B cell (primary cell): ENCODE measurements around the gene MLLT3. TPM values are rescaled to one million over a fixed set of nuclear protein-coding genes. Genes with fewer than 3 reads are reported as not detected.
"Not testable (repeated sequence)": the region's sequence is repeated elsewhere in the genome, so short reads cannot be mapped to it uniquely, and the experiment has no call there.

Experiments used
- ATAC-seq: fragments of 200-7000 bp; cut with Tn5 transposase; one replicate; pipeline ENCODE4 v1.10.0; 2021; ENCODE audit warnings: low read depth, mild to moderate bottlenecking, moderate number of reproducible peaks, moderate library complexity
- CTCF ChIA-PET: fragments of 350-600 bp; sonication (Branson Sonifier 250); formaldehyde crosslinking; loops from one replicate; lab custom pipeline; 2021; ENCODE audit warnings: antibody characterized with exemption, inconsistent platforms; lab: Charles Lee
- POLR2A ChIA-PET: fragments of 350-600 bp; sonication (Branson Sonifier 250); formaldehyde crosslinking; loops from one replicate; lab custom pipeline; 2021; ENCODE audit warnings: antibody characterized with exemption; lab: Charles Lee
- DNase-seq: peaks from one replicate; pipeline ENCODE4 v3.0.0; 2013
- H2AFZ ChIP-seq: 2 replicates; pipeline ENCODE4 v1.6.1; 2012; ENCODE audit warnings: mild to moderate bottlenecking, low read depth, low read length; ENCODE audit not compliant: insufficient read depth, poor library complexity, severe bottlenecking
- H3K27ac ChIP-seq, 2 donors: 1 replicate in 1 of 2; 2 replicates in 1 of 2; pipeline ENCODE4 v1.5.1; 2012 to 2013; ENCODE audit warnings: low read length in 2 of 2, mild to moderate bottlenecking in 2 of 2, moderate library complexity in 1 of 2
- H3K27me3 ChIP-seq, 4 experiments: fragments of 200-600 bp in 1 of 4; sonication (generic) in 1 of 4; replicated peaks in 1 of 4; 1 replicate in 2 of 4; 2 replicates in 2 of 4; pipeline versions ENCODE4 v1.6.1 to v1.7.0; 2013 to 2016; ENCODE audit warnings: low read length in 3 of 4, mild to moderate bottlenecking in 2 of 4, mixed read lengths in 1 of 4, moderate library complexity in 1 of 4; ENCODE audit not compliant: insufficient read depth in 4 of 4, control insufficient read depth in 3 of 4; ENCODE audit errors: control extremely low read depth in 1 of 4
- H3K36me3 ChIP-seq, 2 experiments: replicated peaks in 1 of 2; 1 replicate in 1 of 2; 2 replicates in 1 of 2; pipeline versions ENCODE4 v1.6.1 to v1.7.1; 2013; ENCODE audit warnings: low read length in 1 of 2; ENCODE audit not compliant: insufficient read depth in 2 of 2, control insufficient read depth in 1 of 2; ENCODE audit errors: control extremely low read depth in 1 of 2, extremely low read depth in 1 of 2
- H3K4me1 ChIP-seq, 2 donors: fragments of 200-600 bp in 1 of 2; sonication (generic) in 1 of 2; 1 replicate in 1 of 2; 2 replicates in 1 of 2; pipeline versions ENCODE4 v1.5.1 to v1.6.1; 2013 to 2017; ENCODE audit warnings: low read length in 2 of 2; ENCODE audit not compliant: control insufficient read depth in 2 of 2, insufficient read depth in 2 of 2
- H3K4me2 ChIP-seq: replicated peaks from 2 replicates; pipeline ENCODE3; 2012; ENCODE audit warnings: mild to moderate bottlenecking, low read depth, low read length; ENCODE audit not compliant: poor library complexity, severe bottlenecking
- H3K4me3 ChIP-seq, 5 experiments: fragments of 200-600 bp in 1 of 5; sonication (generic) in 1 of 5; 1 replicate in 3 of 5; 2 replicates in 2 of 5; pipeline versions ENCODE4 v1.5.1 to v1.7.0; 2011 to 2016; ENCODE audit warnings: low read length in 4 of 5, mild to moderate bottlenecking in 4 of 5, low read depth in 2 of 5, control low read depth in 1 of 5, moderate library complexity in 1 of 5; ENCODE audit not compliant: insufficient read depth in 1 of 5; ENCODE audit errors: control extremely low read depth in 1 of 5, extremely low read depth in 1 of 5
- H3K79me2 ChIP-seq: fragments of 200-600 bp; sonication (generic); one replicate; pipeline ENCODE4 v1.6.0; 2016; ENCODE audit warnings: low read length; ENCODE audit not compliant: control insufficient read depth, insufficient read depth
- H3K9ac ChIP-seq: fragments of 200-600 bp; sonication (generic); 2 replicates; pipeline ENCODE4 v1.6.1; 2017; ENCODE audit warnings: mild to moderate bottlenecking, low read length, moderate library complexity
- H3K9me3 ChIP-seq, 3 donors: one replicate each; pipeline versions ENCODE4 v1.6.1 to v1.7.1; 2013; ENCODE audit warnings: low read length in 2 of 3; ENCODE audit not compliant: control insufficient read depth in 2 of 3, insufficient read depth in 1 of 3; ENCODE audit errors: control extremely low read depth in 1 of 3
- H4K20me1 ChIP-seq: 2 replicates; pipeline ENCODE4 v1.6.0; 2012; ENCODE audit warnings: mild to moderate bottlenecking, low read length; ENCODE audit not compliant: insufficient read depth, control insufficient read depth, poor library complexity, severe bottlenecking
- H3K27ac Mint-ChIP-seq: one replicate; pipeline ENCODE4 v1.8.0; 2021; ENCODE audit warnings: mixed read lengths
- H3K27me3 Mint-ChIP-seq: one replicate; pipeline ENCODE4 v1.8.0; 2021; ENCODE audit warnings: mixed read lengths
- H3K4me1 Mint-ChIP-seq: one replicate; pipeline ENCODE4 v1.8.0; 2021; ENCODE audit warnings: mixed read lengths
- H3K4me3 Mint-ChIP-seq: one replicate; pipeline ENCODE4 v1.8.0; 2021; ENCODE audit warnings: mixed read lengths
- H3K9me3 Mint-ChIP-seq: one replicate; pipeline ENCODE4 v1.8.0; 2022; ENCODE audit warnings: mixed read lengths; ENCODE audit not compliant: insufficient read depth
- EZH2 ChIP-seq: IDR thresholded peaks from 2 replicates; pipeline ENCODE4 v1.6.1; 2012; ENCODE audit warnings: borderline replicate concordance, low read depth, mild to moderate bottlenecking, moderate library complexity, low read length; ENCODE audit not compliant: insufficient read depth, poor library complexity, severe bottlenecking
- WGBS: methylation state at CpG from one replicate; pipeline ENCODE4 v1.1.5; 2013; ENCODE audit warnings: missing lambda C conversion rate; ENCODE audit not compliant: insufficient coverage; 5-methylcytosine and 5-hydroxymethylcytosine counted together
- intact Hi-C: fragments of 100-400 bp; cut with micrococcal nuclease; formaldehyde crosslinking; loops from one replicate; pipeline ENCODE4 v1.10.0; 2022
- polyA plus RNA-seq: library from polyadenylated mRNA; depleted of rRNA; stranded (reverse); fragments of >200 nt; gene quantifications from 2 replicates; pipeline ENCODE4 v1.2.3, GENCODE V29; 2012
- total RNA-seq, 2 donors: library from RNA; stranded (reverse); fragments of 120-200 nt in 1 of 2; gene quantifications; 1 replicate in 1 of 2; 2 replicates in 1 of 2; pipeline versions ENCODE4 v1.2.3 to v1.2.4, GENCODE V29; 2013 to 2022
- TF ChIP-seq, protein P1 (sequence below): fragments of 200-600 bp; IDR thresholded peaks from one replicate; pipeline ENCODE4 v1.8.0; 2022; ENCODE audit warnings: antibody characterized with exemption, mild to moderate bottlenecking

MLLT3 gene
- total and polyA plus RNA-seq, 2 donors (not counting 1 experiment from before 2014, with no cell fraction given): 3.4 to 3.6 TPM

DNA sequence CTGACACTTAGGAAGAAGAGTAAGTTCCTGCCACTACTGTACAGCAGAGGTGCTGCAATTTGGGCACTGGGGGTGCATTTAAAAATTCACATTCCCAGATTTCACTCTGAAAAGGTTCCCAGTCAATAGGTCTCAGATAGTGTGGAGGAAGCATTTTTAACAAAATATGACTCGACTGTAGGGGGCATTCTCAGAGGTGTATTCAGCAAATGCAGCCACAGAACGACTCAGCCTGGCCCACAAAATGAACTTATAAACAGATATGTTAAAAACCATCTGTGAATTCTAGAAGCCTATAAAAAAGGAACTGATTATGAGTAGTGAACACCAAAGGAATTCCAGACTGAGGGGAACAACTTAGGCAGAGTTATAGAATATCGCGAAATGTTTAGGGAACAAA lies 31.1 kb downstream of the MLLT3 start:
- Histone ChIP-seq H4K20me1 (no peaks in the 10 kb centered on the region), H3K9ac (no peak overlapping the region), H3K27ac (no peak overlapping the region), H3K79me2 (no peaks in the 10 kb centered on the region), H3K4me3 (no peak overlapping the region), H3K4me1 (no peaks in the 10 kb centered on the region), H3K36me3 (no peaks in the 10 kb centered on the region), H3K9me3 (peaks cover 0 to 4% (median 0%) of the 10 kb centered on the region in 3 donors), H3K4me2 (no peak overlapping the region), H2AFZ (no peak overlapping the region), H3K27me3 (no peaks in the 10 kb centered on the region)
- no peak overlapping the region for H3K4me3 Mint-ChIP-seq
- WGBS: no CpG with 5 or more reads among the region's 4 CpGs
- no peak overlapping the region for H3K27ac Mint-ChIP-seq
- no peaks in the 10 kb centered on the region for H3K4me1 Mint-ChIP-seq
- DNase-seq (no peak), ATAC-seq (no peak)
- ChIA-PET CTCF (no interaction called here), POLR2A (no interaction called here)
- intact Hi-C loops: no loop called here
- TF ChIP-seq, protein P1, sequence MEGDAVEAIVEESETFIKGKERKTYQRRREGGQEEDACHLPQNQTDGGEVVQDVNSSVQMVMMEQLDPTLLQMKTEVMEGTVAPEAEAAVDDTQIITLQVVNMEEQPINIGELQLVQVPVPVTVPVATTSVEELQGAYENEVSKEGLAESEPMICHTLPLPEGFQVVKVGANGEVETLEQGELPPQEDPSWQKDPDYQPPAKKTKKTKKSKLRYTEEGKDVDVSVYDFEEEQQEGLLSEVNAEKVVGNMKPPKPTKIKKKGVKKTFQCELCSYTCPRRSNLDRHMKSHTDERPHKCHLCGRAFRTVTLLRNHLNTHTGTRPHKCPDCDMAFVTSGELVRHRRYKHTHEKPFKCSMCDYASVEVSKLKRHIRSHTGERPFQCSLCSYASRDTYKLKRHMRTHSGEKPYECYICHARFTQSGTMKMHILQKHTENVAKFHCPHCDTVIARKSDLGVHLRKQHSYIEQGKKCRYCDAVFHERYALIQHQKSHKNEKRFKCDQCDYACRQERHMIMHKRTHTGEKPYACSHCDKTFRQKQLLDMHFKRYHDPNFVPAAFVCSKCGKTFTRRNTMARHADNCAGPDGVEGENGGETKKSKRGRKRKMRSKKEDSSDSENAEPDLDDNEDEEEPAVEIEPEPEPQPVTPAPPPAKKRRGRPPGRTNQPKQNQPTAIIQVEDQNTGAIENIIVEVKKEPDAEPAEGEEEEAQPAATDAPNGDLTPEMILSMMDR: no peak
- no peak for TF ChIP-seq EZH2
- H3K9me3 Mint-ChIP-seq: no peaks in the 10 kb centered on the region
- H3K27me3 Mint-ChIP-seq: no peaks in the 10 kb centered on the region

DNA sequence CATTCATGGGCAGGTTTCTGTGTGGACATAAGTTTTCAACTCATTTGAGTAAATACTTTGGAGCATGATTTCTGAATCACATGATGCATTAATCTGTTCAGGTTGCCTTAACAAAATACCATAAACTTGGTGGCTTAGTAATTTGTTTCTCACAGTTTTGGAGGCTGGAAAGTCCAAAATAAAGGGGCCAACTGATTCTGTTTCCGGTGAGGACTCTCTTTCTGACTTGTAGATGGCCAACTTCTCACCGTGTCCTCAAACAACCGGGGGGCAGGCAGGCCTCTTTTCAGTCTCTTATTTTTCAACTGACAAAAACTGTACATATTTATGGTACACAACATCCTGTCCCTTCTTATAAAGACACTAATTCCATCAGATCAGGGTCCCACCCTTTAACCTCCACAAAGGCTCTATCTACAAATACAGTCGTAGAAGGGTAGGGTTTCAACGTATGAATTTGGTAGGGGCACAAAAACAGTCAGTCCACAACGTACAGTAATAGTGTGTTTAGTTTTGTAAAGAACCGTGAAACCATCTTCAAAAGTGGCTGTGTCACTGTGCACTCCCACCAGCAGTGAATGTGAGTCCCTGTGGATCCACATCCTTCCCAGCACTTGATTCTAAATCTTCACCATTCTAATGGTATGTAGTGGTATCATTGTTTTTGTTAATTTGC lies 37.2 kb downstream of the MLLT3 start:
- no peaks in the 10 kb centered on the region for H3K79me2 ChIP-seq
- DNase-seq (no peak), ATAC-seq (no peak)
- no peaks in the 10 kb centered on the region for H3K27me3 ChIP-seq
- H3K9me3 ChIP-seq: peaks cover 0 to 4% (median 0%) of the 10 kb centered on the region in 3 donors
- H3K9ac ChIP-seq: no peak overlapping the region
- H3K4me3 Mint-ChIP-seq: no peak overlapping the region
- intact Hi-C loops: no loop called here
- no peak overlapping the region for H3K4me2 ChIP-seq
- H3K4me1 Mint-ChIP-seq: no peaks in the 10 kb centered on the region
- CTCF ChIA-PET: no interaction called here
- no peaks in the 10 kb centered on the region for H3K4me1 ChIP-seq
- POLR2A ChIA-PET: no interaction called here
- H3K27me3 Mint-ChIP-seq: no peaks in the 10 kb centered on the region
- whole genome bisulfite sequencing: 71% methylated on average over 4 of the region's 7 CpGs
- H3K27ac Mint-ChIP-seq: no peak overlapping the region
- H2AFZ ChIP-seq: no peak overlapping the region
- no peaks in the 10 kb centered on the region for H3K36me3 ChIP-seq
- H3K4me3 ChIP-seq: no peak overlapping the region
- no peak for TF ChIP-seq EZH2
- TF ChIP-seq, protein P1: no peak
- no peaks in the 10 kb centered on the region for H4K20me1 ChIP-seq
- no peaks in the 10 kb centered on the region for H3K9me3 Mint-ChIP-seq
- H3K27ac ChIP-seq: no peak overlapping the region

DNA sequence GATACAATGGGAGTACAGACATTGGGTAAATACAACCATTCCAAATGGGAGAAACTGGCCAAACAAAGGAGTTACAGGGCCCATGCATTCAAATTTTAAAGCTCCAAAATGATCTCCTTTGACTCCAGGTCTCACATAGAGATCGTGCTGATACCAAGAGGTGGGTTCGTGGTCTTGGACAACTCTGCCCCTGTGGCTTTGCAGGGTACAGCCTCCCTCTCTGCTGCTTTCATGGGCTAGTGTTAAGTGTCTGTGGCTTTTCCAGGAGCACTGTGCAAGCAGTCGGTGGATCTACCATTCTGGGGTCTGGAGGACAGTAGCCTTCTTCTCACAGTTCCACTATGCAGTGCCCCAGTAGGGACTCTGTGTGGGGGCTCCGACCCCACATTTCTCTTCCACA lies 39.2 kb downstream of the MLLT3 start:
- H3K36me3 ChIP-seq, H3K4me1 Mint-ChIP-seq, H3K9me3 Mint-ChIP-seq, H3K27me3 Mint-ChIP-seq, H3K27ac ChIP-seq, H3K9ac ChIP-seq, H3K9me3 ChIP-seq, H3K4me3 ChIP-seq, H4K20me1 ChIP-seq, H3K27ac Mint-ChIP-seq, DNase-seq, H2AFZ ChIP-seq, H3K4me3 Mint-ChIP-seq, H3K4me2 ChIP-seq, H3K27me3 ChIP-seq, H3K79me2 ChIP-seq, ATAC-seq, POLR2A ChIA-PET, intact Hi-C loops, H3K4me1 ChIP-seq, CTCF ChIA-PET: not testable (repeated sequence)
- WGBS: 88% methylated on average over 4 of the region's 4 CpGs
